ENCODE data around the gene NKTR.
A peak's percentile ranks its signal among the peaks of the same experiment; 100 is the strongest.
"Not testable (repeated sequence)": the region's sequence is repeated elsewhere in the genome, so short reads cannot be mapped to it uniquely, and the experiment has no call there.

Gene NKTR

GRCh38 chr3:42600111-42600957, at the start of gene NKTR:
Gene NKTR, plus strand, starts transcription at chr3:42600686. Its CDS starts 321 bp downstream, at chr3:42601007.
- peak; percentile 95 for DNase-seq

- DNase-seq, result no peak
Measured at GRCh38 chr3:42552830-42553229, 47.7 kb upstream of the NKTR start.

- DNase-seq, result no peak
Measured at GRCh38 chr3:42556089-42556632, 44.3 kb upstream of the NKTR start.

- not testable (repeated sequence) for DNase-seq
Measured at GRCh38 chr3:42556817-42557216, 43.7 kb upstream of the NKTR start.

- DNase-seq, result no peak
Measured at GRCh38 chr3:42557854-42558253, 42.6 kb upstream of the NKTR start.

GRCh38 chr3:42562047-42562907, 38.2 kb upstream of the NKTR start:
- DNase-seq, result no peak

- DNase-seq, result no peak
Measured at GRCh38 chr3:42569593-42570142, 30.8 kb upstream of the NKTR start.

- peak; percentile 67 for DNase-seq
Measured at GRCh38 chr3:42572278-42572677, 28.2 kb upstream of the NKTR start.

- DNase-seq, result no peak
Measured at GRCh38 chr3:42575137-42575741, 25.2 kb upstream of the NKTR start.

- no peak for DNase-seq
Measured at GRCh38 chr3:42578054-42578453, 22.4 kb upstream of the NKTR start.

GRCh38 chr3:42579346-42579745, 21.1 kb upstream of the NKTR start:
- not testable (repeated sequence) for DNase-seq

- DNase-seq, result no peak
Measured at GRCh38 chr3:42581400-42581708, 19.1 kb upstream of the NKTR start.

- DNase-seq, result peak; percentile 95
Measured at GRCh38 chr3:42581709-42582473, 18.6 kb upstream of the NKTR start, which contains the start of gene SEC22C. Gene SEC22C, minus strand, starts transcription at chr3:42581967. Its CDS starts 12,921 bp downstream, at chr3:42569046.

GRCh38 chr3:42582474-42583070, 17.9 kb upstream of the NKTR start:
- DNase-seq, result no peak

GRCh38 chr3:42588625-42589024, 11.9 kb upstream of the NKTR start:
- no peak for DNase-seq

GRCh38 chr3:42589382-42590109, 10.9 kb upstream of the NKTR start:
- DNase-seq, result no peak

GRCh38 chr3:42590989-42591756, 9.3 kb upstream of the NKTR start:
- no peak for DNase-seq

GRCh38 chr3:42591811-42592210, 8.7 kb upstream of the NKTR start:
- DNase-seq, result no peak

GRCh38 chr3:42593635-42594034, 6.9 kb upstream of the NKTR start:
- no peak for DNase-seq

- DNase-seq, result no peak
Measured at GRCh38 chr3:42595682-42596081, 4.8 kb upstream of the NKTR start.

Measured in midbrain (tissue), 1 donor.